Measurements from ENCODE around the gene ALPL.

DNA sequence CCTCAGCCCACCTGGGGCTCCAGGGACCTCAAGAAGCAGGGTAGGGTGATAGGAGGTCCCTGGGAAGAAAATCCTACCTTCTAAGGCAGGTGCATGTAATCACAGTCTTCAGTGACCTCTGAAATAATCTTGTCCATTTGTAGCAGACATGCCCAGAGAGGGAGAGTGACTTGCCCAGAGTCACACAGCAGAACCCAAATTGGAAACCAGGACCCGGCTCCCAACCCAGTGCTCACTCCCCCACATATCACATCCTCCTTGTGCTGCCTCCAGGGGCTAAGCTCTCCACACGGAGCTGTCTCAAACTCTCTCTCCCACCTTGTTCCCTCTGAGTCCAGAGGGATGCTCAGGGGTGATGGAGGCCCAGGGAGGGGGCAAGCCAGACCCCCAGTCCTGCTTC is 87.4 kb downstream of the ALPL start:
- TF ChIP-seq POLR2AphosphoS5 (IDR thresholded peaks at IDR 0.05; ENCODE audit: low read depth, low read length) (no peak), POLR2A (IDR thresholded peaks at IDR 0.05; ENCODE audit: low read depth, low read length) (no peak), SPI1 (IDR thresholded peaks at IDR 0.05; ENCODE audit: low read depth, low read length) (no peak)
